KOPT-K1 (cell line): ENCODE measurements around the gene ASIC4.

ENCODE experiments used
- H3K27ac ChIP-seq: fragments of 200-600 bp; sonication (generic); 2 replicates; pipeline ENCODE4 v1.5.1; 2016; ENCODE audit warnings: antibody characterized with exemption, mild to moderate bottlenecking, low read depth, low read length; ENCODE audit not compliant: poor library complexity, severe bottlenecking
- H3K36me3 ChIP-seq: fragments of 200-600 bp; sonication (generic); 2 replicates; pipeline ENCODE4 v1.5.1; 2017; ENCODE audit warnings: antibody characterized with exemption, mild to moderate bottlenecking, low read length, moderate library complexity; ENCODE audit not compliant: insufficient read depth
- H3K9me3 ChIP-seq: fragments of 200-600 bp; sonication (generic); 2 replicates; pipeline ENCODE4 v1.5.1; 2017; ENCODE audit warnings: antibody characterized with exemption, low read length, mild to moderate bottlenecking; ENCODE audit not compliant: insufficient read depth, poor library complexity, severe bottlenecking

ASIC4 gene

DNA sequence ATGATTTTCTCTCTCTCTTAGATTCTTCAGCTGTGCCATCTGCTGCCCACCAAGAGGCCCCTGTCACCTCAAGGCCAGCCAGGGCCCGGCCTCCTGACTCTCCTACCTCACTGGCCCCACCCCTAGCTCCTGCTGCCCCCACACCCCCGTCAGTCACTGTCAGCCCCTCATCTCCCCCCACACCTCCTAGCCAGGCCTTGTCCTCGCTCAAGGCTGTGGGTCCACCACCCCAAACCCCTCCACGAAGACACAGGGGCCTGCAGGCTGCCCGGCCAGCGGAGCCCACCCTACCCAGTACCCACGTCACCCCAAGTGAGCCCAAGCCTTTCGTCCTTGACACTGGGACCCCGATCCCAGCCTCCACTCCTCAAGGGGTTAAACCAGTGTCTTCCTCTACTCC is 25.0 kb upstream of the ASIC4 start:
- Histone ChIP-seq H3K9me3 (no peaks in the 10 kb centered on the region), H3K36me3 (no peaks in the 10 kb centered on the region), H3K27ac (no peak overlapping the region)

DNA sequence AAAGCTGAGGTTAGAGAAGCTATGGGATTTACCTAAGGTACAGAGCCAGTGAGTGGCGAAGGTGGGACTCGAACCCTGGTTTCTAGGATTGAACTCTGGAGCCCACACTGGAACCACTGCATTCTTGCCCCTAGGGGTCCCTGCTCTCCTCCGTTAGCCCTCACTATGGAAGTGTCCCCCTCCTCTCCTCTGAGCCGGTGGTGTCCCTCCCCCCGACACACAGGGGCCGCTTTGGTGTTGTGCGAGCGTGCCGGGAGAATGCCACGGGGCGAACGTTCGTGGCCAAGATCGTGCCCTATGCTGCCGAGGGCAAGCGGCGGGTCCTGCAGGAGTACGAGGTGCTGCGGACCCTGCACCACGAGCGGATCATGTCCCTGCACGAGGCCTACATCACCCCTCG is 24.1 kb upstream of the ASIC4 start:
- Histone ChIP-seq H3K9me3 (no peaks in the 10 kb centered on the region), H3K36me3 (no peaks in the 10 kb centered on the region), H3K27ac (no peak overlapping the region)

DNA sequence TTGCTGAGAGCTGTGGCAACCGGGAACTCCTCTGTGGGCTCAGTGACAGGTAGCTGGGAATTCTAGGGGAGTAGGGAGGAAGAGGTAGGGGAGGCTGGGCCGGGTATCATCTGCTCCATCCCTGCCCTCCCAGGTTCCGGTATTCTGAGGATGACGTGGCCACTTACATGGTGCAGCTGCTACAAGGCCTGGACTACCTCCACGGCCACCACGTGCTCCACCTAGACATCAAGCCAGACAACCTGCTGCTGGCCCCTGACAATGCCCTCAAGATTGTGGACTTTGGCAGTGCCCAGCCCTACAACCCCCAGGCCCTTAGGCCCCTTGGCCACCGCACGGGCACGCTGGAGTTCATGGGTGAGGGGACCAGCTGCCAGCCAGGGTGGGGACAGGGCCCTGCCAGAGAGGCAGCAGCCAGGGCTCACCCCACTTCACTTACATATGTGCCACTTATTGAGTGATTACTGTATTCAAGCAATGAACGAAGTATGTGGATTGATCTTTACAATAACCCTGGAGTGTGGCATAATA is 23.6 kb upstream of the ASIC4 start:
- Histone ChIP-seq H3K27ac (no peak overlapping the region), H3K36me3 (no peaks in the 10 kb centered on the region), H3K9me3 (no peaks in the 10 kb centered on the region)

DNA sequence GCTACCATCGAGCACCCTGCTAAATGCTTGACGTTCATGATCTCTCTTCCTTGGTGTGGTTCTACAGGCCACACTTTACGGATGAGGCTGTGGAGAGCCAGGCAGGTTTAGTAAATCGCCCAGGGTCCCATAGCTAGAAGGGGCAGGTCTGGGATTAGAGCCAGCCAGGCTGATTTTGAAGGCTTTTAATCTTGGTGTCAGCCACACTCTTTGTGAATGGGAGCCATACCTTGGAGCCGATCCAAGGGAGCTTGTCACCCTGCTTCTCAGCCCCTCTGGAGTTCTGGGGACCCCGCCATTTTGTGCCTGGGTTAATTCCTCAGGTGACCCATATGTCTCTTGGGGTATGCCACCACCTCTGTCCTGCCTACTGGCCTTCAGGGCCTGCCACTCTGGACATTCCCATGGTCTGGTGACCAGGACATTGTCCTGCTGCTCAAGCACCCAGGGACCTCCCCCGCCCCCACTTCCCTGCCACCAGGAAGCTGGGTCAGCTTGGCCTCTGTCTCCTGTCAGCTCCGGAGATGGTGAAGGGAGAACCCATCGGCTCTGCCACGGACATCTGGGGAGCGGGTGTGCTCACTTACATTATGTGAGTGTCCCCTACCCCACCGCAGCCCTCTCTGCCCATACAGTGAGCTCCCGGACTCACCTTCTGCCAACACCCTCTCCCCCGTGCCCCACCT is 22.9 kb upstream of the ASIC4 start:
- H3K9me3 ChIP-seq = no peaks in the 10 kb centered on the region
- no peak overlapping the region for H3K27ac ChIP-seq
- H3K36me3 ChIP-seq = no peaks in the 10 kb centered on the region

DNA sequence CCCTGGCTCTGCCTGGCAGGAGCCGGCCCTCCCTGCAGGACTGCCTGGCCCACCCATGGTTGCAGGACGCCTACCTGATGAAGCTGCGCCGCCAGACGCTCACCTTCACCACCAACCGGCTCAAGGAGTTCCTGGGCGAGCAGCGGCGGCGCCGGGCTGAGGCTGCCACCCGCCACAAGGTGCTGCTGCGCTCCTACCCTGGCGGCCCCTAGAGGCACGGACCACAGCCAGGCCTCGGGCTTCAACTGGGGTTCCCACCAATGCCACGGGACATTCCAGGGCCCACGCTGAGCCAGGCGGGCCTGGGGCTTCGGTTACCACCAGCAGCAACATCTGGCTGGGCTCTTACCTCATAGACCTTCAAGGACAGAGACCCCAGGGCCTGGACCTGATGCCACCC is 21.7 kb upstream of the ASIC4 start:
- no peaks in the 10 kb centered on the region for H3K9me3 ChIP-seq
- H3K27ac ChIP-seq = no peak overlapping the region
- no peaks in the 10 kb centered on the region for H3K36me3 ChIP-seq

DNA sequence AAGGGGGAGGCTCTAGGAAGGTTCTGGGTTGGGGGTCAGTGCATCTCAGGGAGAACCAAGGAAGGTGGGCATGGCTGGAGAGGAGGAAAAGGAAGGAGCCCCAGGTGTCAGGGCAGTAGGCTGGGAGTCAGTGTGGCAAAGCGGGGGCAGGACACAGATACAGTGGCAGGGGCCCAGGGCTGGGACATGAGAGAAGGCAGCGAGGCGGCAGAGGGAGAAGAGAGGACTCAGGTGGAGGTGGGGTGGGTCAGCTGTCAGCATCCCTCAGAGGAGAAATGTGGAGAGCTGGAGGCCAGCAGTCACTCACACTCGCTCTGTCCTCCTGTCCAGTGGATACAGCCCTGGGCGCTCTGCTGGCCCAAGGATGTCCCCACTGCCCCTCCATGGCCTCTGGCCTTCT is 21.2 kb upstream of the ASIC4 start:
- H3K36me3 ChIP-seq = no peaks in the 10 kb centered on the region
- H3K27ac ChIP-seq = no peak overlapping the region
- no peaks in the 10 kb centered on the region for H3K9me3 ChIP-seq

DNA sequence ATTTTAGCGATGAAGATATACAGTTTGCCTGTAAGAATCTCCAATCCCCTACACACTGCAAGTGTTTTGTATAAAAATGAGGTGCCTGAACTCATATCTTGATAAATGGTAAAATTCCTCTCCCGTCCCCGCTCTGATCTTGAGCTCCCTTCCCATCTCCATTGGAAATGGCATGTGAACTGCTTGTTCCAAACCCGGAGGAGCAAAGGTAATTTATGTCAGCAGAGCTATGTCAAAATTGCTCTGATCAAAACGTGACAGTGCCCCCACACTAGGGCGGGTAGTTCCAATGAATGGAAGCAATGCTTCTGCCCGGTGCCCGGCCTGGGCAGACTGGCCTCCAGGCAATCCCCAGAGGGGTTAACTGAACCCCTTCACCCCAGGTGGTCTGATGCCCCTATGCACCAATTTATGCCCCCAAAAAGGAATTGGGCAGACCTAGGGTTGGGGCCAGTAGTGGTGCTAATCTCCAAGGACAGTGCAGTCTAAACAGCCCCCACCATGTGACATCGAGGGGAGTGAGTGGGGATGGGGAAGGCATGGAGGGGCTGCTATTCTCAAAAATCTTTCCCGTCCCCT is 19.2 kb upstream of the ASIC4 start:
- H3K27ac ChIP-seq = no peak overlapping the region
- H3K36me3 ChIP-seq = no peaks in the 10 kb centered on the region
- H3K9me3 ChIP-seq = no peaks in the 10 kb centered on the region

DNA sequence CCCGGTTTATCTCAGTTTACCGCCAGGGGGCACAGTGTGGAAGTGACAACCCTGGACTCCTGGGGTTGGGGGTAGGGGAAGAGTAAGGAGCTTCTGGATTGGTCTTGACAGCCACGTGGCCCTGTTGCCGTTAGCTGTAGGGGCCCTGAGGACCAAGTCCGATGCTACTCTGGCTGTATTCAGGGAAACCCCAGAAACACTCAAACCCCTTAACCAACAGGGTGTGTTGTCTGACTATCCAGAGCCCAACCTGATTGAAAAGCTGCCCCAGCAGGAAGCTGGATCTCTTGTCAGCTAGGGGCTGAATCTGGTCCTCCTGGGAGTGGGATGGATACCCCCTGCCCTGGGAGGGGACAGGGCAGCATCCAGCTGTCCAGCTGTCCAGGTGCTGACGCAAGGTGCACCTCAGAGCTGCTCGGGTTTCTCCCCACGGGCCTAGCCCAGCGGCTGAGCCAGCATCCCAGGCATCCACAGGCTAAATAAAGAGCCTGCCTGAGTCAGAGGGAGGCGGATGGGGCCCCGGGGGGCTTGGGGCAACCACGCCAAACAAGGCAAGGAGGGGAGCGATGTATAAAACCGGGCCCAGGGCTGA is 18.7 kb upstream of the ASIC4 start:
- no peaks in the 10 kb centered on the region for H3K9me3 ChIP-seq
- H3K27ac ChIP-seq = no peak overlapping the region
- H3K36me3 ChIP-seq = no peaks in the 10 kb centered on the region

DNA sequence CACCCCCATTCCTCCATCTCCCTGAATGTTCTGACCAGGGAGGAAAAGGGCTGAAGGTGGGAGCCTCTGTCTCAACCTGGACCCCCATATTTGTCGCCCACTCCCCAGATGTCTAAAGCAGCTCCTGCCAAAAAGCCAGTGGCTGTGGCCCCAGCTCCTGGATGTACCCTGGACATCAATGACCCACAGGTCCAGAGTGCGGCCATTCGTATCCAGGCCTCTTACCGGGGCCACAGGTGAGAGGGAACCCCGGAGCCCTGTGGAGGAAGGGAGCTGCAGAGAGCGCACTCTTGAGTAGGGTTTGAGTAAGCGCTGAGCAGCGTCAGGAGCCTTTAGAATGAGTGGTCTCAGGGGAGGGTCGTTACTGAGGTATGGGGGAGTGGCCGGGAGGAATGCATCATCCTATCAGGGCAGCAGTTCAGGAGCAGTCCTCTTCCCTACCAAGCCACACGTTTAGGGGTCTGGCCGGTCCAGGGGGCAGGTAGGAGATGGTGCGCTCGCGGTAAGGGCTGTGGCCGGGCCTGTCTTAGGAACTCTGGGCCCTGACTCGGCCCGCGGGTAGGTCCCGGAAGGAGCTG is 17.9 kb upstream of the ASIC4 start:
- Histone ChIP-seq H3K9me3 (no peaks in the 10 kb centered on the region), H3K36me3 (no peaks in the 10 kb centered on the region), H3K27ac (no peak overlapping the region)

DNA sequence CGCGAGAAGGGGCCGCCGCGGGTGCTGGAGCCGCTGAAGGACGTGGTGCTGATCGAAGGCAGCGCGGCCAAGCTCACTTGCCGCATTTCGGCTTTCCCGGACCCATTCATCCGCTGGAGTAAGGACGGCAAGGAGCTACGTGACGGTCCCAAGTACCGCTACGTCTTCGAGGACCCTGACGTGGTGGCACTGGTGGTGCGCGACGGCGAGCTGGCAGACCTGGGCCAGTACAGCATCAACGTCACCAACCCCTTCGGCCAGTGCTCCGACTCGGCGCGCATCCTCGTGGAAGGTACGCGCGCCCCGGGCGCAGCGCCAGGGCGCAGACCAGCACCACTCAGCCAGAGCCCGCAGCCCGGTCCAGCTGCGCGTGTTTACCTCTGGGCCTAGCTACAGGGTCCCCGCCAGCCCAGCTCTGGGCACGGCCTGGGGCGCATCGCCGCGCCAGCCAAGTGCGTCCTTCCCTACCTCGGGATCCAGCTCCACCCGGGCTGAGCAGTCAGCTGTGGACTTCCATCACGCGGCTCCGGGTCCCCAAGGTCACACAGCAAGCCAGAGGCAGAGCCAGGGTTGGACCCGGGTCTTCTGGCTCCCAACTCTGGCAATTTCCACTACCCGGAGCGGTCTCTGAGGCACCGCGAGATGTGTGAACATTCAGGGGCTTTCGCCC is 17.3 kb upstream of the ASIC4 start:
- Histone ChIP-seq H3K9me3 (no peaks in the 10 kb centered on the region), H3K36me3 (no peaks in the 10 kb centered on the region), H3K27ac (no peak overlapping the region)

DNA sequence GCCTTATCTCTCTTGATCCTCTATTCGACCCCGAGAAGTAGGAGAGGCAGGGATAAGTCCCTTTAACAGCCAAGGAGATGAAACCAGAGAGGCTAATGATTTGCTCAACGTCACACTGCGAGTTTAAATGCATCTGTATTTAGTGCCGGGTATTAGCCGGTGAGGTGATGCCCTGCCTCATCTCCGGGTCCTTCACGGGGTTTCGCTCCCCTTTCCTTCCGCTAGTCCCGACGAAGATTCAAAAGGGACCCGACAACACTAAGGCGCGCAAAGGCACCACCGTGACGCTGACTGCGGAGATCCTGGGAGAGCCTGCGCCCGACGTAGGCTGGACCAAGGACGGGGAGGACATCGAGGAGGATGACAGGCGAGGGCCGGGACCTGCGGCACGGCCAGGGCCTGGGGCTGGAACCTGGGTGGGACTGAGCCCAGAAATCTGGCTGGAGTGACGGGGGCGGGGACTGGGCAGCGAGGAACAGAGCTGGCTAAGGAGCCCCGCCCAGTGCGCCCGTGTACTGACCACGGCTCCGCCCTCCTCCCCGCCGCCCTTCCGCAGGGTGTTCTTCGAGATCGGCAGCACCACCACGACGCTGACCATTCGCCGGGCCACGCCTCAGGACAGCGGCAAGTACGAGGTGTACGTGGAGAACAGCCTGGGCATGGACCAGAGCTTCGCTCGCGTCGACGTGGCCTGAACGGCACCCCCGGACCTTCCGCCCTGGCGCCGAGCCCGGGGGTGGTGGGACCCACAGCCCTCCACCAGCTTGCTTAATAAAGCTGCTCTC is 16.6 kb upstream of the ASIC4 start:
- Histone ChIP-seq H3K36me3 (no peaks in the 10 kb centered on the region), H3K27ac (no peak overlapping the region), H3K9me3 (no peaks in the 10 kb centered on the region)

DNA sequence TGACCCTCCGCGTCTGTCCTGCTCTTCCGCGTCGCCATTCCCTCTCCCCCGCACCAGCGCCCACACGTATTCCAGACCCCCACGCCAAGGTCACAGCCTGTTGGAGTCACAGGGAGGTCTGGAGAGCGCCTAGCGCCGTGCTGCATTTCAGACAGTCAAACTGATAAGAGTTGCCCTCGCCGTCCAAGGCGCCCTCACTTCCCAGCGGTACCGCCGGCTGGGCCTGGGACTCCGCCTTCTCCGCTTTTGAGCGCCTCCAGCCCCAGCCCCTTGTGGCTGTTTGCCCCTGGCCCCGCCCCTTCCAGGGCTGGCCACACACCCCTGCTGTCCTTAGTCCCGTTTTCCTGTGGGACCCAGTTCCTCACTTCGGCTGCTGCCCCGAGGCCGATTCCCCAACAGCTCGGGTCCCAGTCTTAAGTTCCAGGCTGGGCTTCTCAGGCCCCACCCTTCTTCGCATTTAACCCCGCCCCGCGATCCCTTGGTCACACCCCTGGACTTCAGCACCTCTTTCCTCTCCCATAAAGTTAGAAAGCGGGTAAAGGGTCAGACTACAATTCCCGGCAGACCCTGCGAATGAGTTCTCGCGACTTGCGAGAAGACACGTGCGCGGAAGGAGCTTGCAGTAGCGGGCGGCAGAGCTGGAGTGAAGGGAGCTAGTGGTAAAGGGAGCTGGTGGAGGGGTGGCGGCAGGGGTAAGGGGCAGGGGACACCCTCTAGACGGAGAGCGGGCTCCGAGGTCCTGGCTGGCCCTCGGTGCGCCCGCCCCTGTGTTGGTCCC is 15.8 kb upstream of the ASIC4 start, which contains the start of gene GMPPA:
GMPPA (plus strand) TSS at position 612 of the 778 bp plus-strand sequence. CDS start 1,085 bp downstream, outside the sequence.
- Histone ChIP-seq H3K27ac (peak within 1 kb of the TSS; percentile 62), H3K9me3 (no peaks in the 10 kb centered on the region)

DNA sequence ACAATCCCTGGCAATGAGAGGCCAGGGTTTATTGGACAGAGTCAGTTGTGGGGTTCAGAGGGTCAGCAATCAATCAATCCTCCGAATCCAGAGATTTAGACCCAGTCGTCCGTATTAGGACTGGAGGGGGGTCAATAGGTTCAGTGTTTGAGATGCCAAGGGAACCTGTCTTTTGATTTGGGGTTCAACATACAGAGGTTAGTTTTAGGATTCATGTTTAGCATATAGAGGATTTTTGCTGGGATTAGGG is 15.3 kb upstream of the ASIC4 start:
- Histone ChIP-seq H3K36me3 (peaks cover 6% of the 10 kb centered on the region; the same call in 1 of the 2 replicates), H3K9me3 (no peaks in the 10 kb centered on the region), H3K27ac (peak overlapping the region; percentile 62)

More for the DNA sequence above, 15.8 kb upstream of the ASIC4 start, which contains the start of gene GMPPA:
- H3K36me3 ChIP-seq = 0 out of 2 replicates have a peak, but pooled peaks cover 1% of the 10 kb centered on the region

DNA sequence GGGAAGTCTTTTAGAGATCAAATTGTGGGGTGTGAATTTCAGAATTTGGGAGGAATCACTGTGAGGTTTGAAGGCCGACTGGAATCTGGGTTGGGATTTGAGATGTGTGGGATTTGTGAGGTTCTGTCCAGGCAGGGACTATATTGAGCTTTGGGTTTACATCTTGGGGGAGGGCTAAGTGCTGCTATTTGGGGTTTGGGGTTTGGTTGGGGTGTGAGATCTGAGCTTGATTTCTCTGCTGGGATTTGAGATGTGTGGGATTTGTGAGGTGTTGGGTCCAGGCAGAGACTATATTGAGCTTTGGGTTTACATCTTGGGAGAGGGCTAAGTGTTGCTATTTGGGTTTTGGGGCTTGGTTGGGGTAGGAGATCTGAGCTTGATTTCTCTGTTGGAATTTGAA is 14.7 kb upstream of the ASIC4 start:
- peaks cover 11% of the 10 kb centered on the region; the same call in 1 of the 2 replicates for H3K36me3 ChIP-seq
- H3K27ac ChIP-seq = no peak overlapping the region
- H3K9me3 ChIP-seq = no peaks in the 10 kb centered on the region
